GM19099 (cell line): Measurements from ENCODE around the gene ADORA1.

Experiments
- POLR2A ChIP-seq: IDR thresholded peaks from 3 replicates; pipeline ENCODE4 v1.6.1; 2011; ENCODE audit warnings: low read depth; ENCODE audit not compliant: insufficient read length; ENCODE audit errors: extremely low read depth

The ADORA1 gene

DNA sequence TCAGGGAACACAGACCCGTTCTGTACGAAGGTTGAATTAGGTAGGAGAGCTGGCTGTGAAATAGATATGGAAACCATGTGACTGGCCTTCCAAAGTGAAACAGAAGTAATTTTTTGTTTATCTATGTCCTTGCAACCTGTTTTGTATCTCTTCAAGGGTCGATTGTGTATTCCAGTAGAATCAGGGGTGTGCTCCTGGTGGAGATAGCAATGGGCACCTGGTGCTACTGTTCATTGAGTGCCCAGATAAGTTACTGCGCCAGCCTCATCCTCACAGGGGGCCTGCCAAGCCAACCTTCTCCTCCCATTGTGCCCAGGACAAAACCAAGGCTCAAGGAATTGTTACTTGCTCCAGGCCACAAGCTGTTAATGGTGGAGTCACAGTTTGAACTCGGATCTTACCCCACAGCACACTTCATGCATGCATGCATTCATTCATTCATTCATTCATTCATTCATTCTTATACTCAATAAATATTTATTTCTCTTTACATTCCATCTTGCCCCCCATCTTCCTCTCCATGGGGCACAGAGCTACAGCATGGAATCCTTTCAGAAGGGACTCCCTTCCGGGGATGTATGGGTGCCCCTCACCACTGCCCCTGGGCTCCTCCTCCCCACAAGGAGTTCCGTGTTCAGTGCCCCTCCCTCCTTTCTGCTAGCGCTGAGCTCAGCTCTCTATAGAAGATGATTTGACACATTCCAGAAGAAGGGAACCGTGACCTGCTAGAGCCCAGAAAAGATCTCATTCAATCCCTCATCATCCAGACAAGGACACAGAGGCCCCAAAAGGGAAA lies 24.0 kb downstream of the ADORA1 start:
- no peak for TF ChIP-seq POLR2A

DNA sequence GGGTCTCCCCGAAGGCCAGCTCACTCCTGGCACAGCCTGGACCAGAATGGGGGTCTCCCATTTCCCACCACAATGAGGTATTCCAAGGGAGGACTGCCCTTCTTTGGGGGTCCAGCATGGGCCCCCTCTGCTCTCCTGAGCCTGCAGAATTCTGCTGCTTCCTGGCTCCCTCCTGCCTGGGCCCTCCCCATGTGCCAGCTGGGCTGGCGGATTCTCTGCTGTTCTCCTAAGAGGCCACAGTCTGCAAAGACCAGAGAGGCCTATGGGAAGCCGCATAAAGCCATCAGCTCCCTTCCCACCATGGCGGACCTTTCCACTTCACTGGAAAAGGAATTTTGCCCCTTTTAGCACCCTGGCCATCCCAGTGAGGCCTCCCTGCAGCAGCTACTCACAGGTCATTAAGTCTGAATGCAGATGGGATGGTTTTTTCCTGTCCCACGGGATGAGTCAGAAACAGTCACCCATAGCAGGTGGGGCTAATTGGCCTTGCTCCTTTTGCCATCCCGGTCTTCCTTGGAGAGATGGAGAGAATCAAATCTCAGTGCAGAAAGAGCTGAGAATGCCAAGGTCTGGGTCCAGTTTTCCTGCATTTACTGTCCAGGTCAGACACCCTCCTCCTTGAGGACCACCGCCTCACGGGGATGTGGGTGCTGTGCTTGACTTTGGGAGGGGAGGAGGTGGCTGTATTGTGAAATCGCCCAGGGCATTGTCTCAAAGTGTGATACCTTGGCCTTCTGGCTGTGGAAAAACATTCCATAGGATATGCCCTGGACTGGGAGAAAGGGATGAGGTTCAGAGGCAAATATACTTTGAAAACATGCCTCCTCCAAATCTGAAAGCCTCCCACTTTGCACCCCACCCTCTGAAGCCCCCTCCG lies 24.9 kb downstream of the ADORA1 start:
- no peak for TF ChIP-seq POLR2A

GRCh38 chr1:203153051-203153988 lies 25.8 kb downstream of the ADORA1 start:
- TF ChIP-seq POLR2A = no peak

GRCh38 chr1:203153989-203154821 lies 26.7 kb downstream of the ADORA1 start:
- no peak for TF ChIP-seq POLR2A

DNA sequence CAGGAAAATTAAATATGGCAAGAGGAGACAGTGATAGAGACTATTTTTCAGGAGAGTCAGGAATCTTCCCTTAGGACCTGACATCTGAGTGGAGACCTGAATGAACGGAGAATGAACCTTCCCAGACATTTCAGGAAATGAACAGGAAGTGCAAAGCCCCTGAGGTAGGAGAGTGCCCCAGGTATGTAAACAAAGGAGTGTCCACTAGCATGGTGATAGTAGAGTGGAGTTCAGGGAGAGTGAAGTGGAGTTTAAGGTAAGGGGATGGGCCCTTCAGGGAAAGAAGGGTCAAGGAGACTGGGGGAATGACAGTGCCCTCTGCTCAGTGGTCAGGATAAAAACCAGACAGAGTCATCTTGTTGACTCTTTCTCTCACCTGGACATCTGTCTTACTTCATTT lies 28.8 kb downstream of the ADORA1 start:
- TF ChIP-seq POLR2A = no peak

- no peak for TF ChIP-seq POLR2A
These were observed 30.9 kb downstream of the ADORA1 start for GRCh38 chr1:203158423-203158822.

DNA sequence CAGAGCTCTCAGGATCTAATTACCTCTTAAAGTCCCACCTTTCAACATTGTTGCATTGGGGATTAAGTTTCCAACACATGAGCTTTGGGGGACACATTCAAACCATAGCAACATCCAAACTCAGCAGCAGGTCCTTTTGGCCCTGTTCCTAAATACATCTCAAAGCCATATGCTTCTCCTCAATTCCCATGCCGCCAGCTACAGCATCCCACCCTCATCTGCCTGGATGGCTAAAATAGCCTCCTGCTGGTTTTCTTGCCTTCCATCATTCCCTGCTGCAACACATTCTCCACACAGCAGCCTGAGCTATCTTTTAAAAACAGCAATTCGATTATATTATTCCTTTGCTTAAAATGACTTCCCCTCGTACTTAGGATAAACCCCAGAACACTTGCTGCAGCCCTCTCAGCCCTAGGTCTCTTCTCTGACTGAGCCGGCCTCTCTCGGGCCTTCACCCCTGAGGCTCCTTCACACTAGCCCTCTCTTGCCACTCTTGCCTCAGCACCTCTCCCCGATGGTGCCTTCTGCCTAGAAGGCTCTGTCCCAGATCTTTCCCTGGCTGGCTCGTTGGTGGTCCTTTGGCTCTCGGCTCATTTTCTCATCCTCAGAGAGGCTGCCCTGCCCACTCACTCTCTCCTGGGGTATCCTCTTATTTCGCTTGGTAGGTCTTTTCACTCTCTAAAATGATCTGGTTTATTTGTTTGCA lies 31.6 kb downstream of the ADORA1 start:
- TF ChIP-seq POLR2A = no peak

- no peak for TF ChIP-seq POLR2A
These were observed 32.3 kb downstream of the ADORA1 start for GRCh38 chr1:203159844-203160243.

GRCh38 chr1:203161175-203161574 lies 33.6 kb downstream of the ADORA1 start:
- TF ChIP-seq POLR2A = no peak

GRCh38 chr1:203161703-203162102 lies 34.2 kb downstream of the ADORA1 start:
- no peak for TF ChIP-seq POLR2A

GRCh38 chr1:203162403-203162802 lies 34.9 kb downstream of the ADORA1 start:
- TF ChIP-seq POLR2A = no peak

DNA sequence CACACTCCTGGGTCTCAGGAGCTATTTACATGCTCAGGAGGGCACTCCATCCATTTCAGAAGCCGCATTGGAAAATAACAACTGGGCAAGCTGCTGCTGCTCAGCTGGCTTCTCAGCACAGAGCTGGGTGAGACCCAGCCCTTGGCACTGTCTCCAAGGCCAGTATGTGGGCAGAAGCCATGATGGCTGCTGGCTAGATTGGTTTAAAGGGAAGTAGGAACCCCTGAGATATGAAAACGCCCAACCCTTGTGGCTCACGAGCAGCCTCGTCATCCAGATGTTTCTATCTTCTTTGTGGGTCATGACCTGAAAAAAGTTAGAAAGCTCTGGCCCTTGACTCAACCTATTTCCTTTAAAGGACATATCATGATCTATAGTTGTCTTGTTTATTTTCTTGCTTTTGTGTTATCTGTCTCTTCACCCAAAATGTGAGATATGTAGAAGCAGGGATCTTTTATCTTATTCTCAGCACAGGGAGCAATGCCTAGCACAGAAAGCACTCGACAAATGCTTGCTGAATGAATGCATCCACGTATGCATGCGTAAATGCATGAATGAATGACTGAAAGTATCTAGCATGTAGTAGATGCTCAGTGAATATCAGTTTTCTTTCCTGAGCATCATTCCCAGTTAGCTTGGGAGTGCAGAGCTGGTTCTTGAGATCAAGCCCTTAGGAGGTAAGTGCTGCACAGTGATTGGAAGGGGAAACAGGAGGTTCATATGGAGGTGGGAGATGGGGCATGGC lies 36.5 kb downstream of the ADORA1 start:
- TF ChIP-seq POLR2A = no peak
